Hepatic stellate cell (primary cell): ENCODE data around the gene DLGAP4.
A peak's percentile ranks its signal among the peaks of the same experiment; 100 is the strongest.

Source experiments
- DNase-seq: peaks from one replicate; pipeline ENCODE4 v3.0.0; 2011; ENCODE audit warnings: low spot score

The DLGAP4 gene

DNA sequence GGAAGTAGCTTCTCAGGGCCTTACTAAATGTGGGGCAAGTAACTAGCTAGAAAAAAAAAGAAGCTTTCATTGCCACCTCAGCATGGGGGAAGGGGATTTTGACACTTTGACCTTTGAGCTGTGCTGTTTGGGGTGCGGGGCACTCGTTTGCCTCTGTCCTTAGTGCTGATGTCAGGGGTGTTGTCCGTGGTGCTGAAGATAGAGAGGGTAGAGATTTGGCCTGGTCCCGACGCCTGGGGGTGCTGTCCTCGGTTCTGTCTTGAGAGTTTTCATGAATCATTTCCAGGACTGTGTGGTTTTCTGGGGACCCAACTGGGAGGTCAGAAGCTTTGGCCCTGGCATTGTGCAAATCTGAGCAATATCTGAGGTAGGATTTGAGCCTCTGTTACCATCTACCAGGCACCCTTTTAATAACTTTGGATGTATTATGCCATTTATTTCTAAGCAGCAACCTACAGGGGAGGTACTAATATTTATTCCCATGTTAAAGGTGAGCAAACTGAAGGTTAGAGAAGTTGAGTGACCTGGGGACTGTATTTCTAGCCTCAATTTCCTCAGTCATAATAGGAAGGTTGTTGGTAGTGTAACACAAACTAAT lies 78.0 kb downstream of the DLGAP4 start:
- DNase-seq, result peak; percentile 39

DNA sequence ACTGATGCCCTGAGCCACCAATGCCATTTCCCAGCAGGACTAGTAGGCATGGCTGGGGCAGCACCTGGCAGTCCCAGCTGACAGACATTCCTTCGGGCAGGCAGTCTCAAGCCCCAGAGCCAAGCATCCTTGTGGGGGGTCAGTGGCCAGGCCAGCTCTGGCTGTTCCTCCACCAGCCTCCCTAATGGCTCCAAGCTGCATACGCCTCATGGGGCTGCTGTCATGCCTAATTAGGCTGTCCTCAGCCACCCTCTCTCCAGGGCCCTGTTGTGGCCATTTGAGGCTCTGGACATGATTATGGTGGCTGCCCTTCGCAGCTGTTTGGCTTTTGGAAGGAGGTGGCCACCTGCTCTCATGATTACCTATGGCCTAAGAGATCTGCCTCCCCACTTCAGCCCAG lies 79.4 kb downstream of the DLGAP4 start:
- DNase-seq, result no peak

DNA sequence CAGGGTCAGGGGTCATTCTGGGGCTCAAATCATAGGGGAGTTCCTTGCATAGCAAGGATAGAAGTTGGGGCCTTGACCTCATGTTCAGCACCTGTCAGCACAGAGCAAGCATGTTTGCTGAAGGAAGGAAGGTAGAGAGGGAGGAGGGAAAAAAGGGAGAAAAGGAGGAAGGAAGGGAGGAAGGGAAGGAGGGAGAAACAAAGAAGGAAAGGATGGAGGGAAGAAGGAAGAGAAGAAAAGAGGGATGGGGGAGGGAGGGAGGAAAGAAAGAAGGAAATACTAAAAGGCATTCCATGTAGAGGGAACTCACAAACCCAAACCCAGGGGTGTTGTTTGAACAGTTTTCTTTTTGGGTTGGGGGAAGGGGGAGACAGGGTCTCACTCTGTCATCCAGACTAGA lies 80.1 kb downstream of the DLGAP4 start:
- no peak for DNase-seq

DNA sequence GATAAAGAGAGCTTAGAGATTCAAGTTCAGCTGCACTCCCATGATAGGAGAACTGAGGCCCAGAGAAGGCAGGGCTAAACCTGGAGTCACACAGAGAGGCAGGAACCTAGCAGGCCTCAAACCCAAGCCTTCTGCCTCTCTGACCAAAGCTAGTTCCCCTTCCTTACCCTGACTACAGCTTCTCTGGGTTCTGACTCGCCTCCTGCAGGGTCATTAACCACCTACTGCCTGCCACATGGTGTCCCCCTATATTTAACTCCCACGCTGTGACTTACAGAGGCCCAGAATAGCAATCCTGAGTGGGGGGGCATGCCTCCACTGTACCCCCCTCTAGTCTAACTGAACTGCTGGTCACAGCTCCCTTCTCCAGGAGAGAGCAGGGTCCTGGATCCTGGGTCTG lies 84.1 kb downstream of the DLGAP4 start:
- no peak for DNase-seq

DNA sequence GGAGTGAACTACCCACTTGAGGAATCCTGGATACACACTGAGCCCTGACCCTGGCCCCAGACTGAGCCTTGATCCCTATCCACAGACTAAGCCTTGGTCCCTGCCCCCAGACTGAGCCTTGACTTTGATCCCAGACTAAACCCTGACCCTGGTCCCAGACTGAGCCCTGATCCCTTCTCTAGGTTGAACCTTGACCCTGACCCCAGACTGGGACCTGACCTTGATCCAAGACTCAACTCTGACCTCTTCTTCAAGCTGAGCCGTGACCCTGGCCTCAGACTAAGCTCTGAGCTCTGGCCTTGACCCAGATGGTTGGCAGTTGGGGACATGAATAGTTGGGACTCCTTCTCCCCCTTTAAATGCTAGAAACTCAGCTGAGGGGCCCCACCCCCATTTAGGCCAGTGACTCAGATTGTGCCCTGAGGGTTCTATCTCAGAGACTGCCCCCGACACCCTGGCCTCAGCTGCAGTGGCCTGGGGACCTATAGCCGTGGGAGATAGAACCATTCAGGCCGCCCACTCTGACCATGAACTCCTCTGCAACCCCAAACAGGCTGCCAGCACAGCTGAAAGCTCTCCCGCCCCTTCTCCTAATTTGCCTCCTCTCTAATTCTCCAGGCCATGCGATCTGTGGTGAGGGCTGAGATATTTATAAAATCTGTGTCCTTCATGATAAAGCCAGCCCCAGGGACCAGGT lies 84.7 kb downstream of the DLGAP4 start:
- no peak for DNase-seq

DNA sequence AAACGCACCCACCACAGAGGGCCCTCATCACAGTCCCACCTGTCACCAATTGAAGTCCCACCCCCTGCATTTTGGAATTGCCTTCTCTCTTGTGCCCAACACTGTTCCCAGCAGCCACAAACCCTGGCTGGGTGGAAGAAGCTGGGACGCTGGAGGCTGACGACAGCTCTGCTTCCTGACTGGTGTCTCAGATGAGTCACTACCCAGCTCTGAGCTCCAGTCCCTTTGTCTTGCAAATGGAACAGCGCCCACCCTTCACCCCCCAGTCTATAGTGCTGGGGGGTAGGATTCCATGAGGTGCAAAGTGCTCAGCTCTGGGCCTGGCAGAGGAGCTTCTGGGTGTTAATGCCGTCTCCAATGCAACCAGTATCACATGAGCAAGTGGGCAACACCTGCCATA lies 85.3 kb downstream of the DLGAP4 start:
- no peak for DNase-seq

DNA sequence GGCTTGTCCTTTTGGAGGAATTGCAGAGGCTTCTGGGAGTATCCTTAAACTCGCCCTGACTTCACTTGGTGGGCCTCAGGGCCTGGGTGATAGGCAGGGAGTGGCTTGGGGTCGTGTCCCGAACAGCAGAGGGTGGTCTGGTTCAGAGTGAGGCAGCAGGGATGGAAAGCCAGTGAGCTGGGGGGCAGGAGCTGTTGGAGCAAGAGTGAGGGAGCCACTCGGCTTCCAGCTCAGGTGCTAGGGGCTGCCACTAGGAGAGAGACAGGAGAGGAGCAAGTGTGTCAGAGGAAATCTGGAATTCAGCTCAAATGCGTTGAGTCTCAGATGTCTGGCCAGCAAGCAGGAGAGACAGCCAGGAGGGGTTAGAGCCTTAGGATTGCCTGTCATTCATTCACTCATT lies 85.8 kb downstream of the DLGAP4 start:
- DNase-seq, result no peak

DNA sequence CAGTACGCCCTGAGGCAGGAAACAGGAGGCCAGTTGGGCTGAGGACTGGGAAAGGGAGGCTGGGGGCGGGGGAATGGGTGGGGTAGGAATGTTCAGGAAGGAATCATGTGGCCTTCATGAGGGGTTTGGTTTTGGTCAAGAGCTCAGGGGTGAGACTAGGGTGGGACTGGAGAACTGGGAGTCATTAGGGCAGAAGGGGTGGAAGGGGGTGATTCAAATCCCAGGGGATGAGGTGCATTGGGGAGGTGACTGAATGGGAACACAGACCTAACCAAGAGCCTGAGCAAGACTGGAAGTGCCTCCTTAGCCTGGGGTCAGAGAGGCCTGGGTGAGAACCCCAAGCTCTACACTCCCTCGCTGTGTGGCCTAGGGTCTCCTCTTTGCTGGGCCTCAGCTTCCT lies 86.8 kb downstream of the DLGAP4 start:
- no peak for DNase-seq

DNA sequence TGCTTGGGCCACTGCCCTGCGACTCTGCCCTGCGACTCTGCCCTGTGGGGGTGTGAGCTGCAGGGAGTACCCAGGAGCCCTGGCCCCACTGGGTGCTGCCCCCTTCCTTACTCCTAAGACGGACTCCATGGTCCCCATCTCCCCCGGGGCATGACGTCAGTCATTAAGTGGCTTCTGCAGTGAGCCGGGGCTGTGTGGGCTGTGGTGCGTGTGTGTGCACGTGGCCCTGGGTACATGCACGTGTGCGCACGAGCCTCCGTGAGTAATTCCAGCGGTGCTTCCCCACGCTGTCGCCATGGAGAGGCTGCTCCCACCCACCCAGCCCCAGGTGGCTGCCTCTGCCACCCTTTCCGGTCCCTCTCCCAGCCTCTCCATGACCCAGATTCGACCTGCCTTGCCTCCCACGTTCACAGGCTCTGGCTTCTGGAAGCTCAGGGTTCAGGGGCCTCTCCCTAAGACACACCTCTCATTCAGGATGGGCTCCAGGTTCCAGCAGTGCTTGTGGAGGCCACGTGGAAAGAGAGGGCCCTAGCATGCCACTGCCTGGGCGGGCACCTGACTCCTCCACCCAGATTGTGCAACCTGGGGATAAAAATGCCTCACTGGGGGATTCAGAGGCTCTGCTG lies 88.3 kb downstream of the DLGAP4 start:
- no peak for DNase-seq

DNA sequence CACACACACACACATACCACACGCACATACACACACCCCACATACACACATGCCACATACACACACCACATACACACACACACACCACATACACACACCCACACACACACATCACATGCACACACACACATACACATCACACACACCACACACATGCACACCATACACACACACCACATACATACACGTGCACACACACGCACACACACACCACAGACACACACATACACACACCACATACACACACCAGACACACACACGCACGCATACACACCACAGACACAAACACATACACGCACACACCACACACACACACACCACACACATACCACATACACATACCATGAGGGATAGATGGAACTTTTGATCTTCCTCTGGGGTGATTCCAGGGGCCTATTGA lies 90.2 kb downstream of the DLGAP4 start:
- DNase-seq, result no peak

DNA sequence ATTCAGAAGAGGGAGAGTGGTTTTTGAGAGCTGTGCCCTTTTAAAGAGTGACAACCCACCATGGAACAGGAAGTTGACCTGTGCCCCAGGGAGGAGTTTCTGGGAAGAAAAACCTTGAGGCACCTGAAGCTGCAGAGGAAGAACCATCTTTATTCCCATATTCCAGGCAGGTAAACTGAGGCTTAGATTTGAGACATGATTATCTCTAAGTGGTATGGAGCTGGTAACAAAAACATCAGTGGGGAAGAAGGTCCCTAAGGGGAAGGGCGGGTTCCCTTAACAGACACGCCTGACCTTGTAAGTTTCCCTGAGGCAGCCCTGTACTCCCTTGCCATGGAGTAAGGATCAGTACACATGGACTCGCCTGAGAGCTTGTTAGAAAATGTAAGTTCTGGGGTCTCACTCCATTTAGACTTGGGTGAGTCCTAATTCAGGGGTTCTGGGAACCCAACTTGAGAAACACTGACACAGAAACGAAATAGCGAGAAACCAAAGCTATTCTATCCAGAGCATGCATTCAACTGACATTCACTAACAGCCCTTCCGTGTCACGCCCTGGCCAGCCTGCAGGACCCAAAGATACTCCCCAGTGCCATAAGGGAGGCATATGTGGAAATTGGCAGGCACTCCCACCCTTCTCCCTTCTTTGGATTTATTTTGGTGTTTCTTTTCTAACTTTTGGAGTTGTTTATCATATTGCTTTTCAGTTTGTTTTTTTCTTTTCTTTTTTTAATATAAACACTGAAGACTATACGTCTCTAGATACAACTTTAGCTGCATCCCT lies 90.9 kb downstream of the DLGAP4 start:
- no peak for DNase-seq

DNA sequence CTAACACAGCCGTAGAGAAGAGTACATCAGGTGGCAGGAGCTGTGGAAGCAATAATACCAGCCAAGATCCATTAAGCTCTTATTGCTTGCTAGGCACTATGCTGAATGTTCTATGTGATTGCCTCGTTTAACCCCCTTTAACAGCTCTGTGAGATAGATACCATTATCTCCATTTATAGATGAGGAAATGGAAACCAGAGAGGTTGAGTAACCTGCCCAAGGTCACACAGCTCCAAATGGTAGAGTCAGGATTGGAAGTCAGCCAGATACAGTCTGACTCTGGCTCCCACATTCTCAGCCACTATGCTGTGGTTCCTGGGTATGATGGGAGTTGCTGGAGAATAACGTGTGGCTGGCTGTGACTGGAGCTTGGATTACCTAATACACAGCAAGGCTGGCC lies 92.4 kb downstream of the DLGAP4 start:
- no peak for DNase-seq

DNA sequence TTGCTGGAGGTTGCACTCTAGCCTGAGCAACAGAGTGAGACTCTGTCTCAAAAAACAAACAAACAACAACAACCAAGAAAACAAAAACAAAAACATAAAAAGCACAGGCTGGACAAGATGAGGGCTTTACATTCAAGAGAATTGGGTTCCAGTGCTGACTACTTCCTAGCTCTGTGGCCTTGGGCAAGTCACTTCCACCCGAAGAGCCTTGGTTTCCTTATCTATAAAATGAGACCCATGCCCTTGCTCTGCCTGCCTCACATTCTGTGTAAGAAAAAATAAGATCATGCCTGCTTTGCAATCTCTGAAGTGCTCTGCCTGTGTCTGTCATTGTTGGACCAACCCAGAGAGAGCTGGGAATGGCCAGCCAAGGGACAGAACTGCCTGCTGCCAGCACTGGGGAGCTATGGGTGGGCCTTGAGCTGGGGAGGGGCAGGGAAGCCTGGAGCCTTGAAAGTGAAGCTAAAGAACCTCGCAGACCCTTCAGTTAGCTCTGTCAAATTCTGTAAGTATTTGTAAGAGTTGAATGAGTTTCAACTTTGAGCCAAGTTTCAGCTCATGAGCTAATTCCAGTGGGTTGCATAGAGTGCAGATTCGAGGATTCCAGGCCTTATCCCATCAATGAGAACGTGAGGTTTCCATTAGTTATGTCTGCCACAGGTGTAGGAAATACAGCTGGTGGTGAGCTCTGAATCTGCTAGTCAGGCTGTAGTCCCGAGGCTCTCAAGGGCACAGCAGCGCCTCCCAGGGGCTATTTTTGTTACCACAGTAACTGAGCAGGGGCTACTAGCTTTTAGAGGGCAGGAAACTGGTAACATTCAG lies 93.2 kb downstream of the DLGAP4 start:
- DNase-seq, result peak; percentile 31

DNA sequence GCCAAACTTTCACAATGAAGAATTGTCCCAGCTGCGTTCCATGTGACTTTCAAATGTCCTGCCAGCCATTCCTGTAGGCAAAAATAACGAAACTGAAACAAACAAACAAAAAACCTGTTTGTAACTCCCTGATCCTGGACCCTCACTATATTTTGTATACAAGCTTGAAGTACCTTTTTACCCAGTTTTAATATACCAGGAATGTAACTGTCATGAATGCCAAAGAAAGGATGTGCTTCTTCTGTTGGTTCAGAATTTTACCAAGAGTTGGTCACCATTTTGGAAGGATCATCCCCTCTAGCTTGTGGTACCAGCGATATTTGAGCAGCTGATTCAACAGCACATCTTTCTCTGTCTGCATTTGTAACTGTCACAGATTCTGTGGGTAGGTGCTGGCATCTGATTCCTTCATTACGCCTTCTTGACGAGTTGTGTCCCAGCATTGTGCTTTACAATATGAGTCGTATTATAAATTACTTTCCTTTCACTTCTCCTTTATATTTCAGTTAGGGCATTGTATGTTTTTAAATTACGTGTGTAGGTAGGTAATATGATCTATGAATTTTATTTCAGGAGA lies 93.9 kb downstream of the DLGAP4 start:
- no peak for DNase-seq

DNA sequence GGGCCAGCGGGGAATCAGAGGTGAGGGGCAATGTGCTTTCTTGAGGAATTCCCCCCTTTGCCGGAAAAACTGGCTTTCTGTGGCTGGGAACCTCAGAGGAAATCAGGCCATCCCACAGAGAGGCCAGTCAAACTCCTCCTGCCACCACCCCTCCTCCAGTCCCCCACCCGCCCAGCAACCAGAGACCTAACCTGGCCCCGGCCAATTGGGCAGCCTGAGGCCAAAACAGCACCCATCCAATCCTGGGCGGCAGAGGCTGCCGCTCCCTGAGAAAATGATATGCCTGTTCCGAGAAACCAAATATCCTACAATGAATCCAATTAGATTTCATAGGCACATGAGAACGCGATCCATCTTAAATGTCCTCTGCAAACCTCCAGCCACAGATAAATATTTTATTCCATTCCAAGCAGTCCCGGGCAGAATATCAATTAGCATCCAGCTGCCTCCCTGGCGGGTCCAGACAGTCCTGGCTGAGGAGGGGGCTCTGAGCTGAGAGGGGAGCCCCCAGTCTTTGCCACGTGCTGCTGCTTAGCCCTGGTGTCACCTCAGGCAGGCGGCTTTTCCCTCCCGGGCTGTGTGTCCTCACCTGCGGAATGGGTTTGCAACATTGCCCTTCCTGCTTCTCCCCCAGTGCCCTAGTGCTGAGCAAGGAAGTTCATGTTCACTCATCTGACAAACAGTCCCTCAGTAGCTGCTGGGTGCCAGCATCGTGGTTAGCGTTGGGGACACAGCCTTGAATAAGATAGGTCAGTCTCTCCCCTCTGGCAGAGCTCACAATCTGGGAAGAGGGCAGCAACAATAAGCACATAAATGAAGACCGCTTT lies 95.0 kb downstream of the DLGAP4 start:
- no peak for DNase-seq

DNA sequence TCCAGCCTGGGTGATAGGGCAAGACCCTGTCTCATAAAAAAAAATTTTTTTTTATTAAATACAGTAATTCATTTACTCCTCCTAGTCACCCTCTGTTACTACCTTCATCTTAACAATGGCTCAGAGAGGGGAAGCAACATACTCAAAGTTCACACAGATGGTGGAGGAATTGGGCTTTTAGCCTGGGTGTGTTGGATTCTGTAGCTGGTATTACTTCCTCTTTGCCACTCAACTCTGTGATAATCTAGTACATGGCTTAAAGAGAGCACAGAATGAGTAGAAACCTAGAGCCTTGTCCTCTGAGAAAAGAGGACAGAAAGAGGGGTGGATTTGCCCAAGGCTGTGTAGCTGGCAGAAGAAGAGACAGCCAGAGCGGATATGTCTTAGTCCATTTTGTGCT lies 96.6 kb downstream of the DLGAP4 start:
- DNase-seq, result no peak

DNA sequence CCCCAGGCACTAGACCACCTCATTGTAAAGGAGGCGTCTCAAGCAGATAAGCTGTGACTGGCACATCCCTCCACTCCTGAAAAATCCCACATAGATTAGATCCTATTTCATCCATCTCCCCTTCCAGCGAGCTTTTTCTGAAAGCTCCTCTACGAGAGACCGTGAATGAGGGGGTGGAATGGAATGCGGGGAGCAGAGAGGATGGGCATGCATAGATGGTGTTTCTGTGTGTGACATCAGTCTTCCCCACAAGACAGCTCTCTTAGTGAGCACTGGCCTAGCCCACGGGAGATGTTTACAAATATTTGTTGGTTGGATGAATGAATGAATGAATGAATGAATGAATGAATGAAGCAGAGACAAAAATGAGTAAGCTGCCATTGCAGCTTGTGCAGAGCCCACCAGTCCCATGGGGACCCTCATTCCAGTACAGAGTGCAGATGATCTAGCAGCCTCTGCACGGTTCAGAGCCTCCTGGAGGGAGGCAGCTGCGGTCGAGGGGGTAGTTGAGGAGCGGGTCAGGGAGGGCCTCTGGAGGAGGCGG lies 98.4 kb downstream of the DLGAP4 start:
- no peak for DNase-seq

DNA sequence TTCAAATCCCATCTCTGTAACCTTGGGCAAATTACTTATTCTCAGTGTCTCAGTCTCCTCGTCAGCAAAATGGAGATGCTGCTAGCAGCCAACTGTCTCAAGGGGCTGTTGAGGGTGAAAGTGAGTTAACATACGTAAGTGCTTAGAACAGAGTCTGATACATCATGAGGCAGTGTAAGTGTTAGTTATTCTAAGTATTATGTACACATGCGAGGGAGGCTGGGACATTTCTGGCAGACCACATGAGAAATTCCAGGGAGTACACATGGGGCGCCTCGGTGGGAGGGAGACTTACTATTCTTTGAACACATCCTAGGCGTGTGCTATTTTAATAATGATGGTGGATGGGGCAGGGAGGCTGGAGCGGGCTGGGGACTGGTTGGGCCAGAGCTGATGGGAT lies 99.1 kb downstream of the DLGAP4 start:
- DNase-seq, result peak; percentile 39

DNA sequence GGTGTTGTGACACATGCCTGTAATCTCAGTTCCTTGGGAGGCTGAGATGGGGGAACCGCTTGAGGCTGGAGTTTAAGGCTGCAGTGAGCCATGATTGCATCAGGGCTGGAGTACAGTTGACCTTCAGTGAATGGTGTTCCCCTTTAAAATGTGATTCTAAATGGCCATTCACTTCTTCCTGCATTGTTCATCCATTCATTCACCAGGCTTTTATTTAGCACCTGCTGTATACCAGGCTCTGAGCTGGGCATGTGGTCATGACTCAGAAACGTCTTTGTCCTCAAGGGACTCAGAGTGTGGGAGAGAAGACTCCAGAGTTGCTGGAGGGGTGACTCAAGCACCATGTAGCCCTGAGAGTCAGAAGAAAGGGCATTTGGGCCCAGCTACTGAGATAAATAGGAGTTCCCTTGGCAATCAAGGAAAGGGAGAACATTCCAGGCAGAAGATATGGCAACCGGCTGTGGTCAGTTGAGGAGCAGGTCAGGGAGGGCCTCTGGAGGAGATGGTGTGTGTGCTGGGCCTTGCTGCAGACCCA lies 101.1 kb downstream of the DLGAP4 start:
- peak; percentile 69 for DNase-seq

DNA sequence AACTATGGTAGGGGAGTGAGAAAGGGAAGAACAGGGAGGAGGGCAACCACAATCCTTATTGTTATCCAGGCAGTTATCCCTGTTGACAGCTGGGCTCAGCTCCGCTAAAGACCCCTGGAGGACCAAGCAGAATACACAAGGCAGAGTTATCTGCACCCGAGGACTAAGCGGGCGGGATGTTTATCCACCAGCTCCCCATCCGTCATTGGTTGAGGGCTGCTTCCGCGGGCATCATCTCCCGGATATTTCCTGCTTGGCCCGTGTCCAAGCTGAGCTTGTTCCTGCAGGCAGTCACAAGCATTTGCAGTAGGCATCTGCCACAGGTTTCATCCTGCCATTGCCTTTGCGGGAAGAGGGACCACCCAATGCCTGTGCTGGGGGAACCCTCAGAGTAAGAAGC lies 102.1 kb downstream of the DLGAP4 start:
- peak; percentile 50 for DNase-seq
